ENCODE results near the gene GALNT9.
"Not testable (repeated sequence)": the region's sequence is repeated elsewhere in the genome, so short reads cannot be mapped to it uniquely, and the experiment has no call there.

Gene GALNT9

DNA sequence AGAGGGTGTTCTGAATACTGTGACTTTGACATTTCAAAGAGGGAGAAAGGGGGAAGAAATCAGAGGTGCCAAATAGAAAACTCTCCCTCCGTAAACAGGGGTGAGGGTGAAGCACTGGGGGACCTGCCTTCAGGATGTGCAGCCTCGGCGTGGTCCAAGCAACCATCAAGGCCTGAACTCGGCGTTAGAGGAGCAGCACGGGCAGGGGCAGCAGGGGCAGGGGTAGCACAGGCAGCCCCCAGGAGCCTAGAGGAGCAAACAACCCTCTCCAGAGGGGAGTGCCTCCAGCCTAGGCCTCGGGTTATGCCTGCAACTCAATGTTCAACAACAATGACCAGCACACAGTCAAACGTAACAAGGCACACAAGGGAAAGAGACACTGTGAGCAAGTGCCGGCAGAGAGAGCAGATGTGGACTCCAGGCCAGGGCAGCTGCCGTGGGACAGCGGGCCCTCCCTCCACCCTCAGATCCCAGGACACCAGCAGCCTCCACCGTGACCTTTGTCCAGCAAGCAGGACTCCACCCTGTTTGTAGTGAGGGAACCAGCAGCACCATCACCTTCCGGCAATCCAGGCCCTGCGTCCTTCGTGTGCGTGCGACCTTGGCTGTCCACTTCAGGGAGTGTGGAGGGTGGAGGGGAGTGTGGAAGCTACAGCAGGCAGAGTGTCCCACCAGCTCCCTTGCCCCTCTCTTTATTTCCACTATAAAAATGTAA, 18.0 kb downstream of the GALNT9 start:
- no peak for DNase-seq

DNA sequence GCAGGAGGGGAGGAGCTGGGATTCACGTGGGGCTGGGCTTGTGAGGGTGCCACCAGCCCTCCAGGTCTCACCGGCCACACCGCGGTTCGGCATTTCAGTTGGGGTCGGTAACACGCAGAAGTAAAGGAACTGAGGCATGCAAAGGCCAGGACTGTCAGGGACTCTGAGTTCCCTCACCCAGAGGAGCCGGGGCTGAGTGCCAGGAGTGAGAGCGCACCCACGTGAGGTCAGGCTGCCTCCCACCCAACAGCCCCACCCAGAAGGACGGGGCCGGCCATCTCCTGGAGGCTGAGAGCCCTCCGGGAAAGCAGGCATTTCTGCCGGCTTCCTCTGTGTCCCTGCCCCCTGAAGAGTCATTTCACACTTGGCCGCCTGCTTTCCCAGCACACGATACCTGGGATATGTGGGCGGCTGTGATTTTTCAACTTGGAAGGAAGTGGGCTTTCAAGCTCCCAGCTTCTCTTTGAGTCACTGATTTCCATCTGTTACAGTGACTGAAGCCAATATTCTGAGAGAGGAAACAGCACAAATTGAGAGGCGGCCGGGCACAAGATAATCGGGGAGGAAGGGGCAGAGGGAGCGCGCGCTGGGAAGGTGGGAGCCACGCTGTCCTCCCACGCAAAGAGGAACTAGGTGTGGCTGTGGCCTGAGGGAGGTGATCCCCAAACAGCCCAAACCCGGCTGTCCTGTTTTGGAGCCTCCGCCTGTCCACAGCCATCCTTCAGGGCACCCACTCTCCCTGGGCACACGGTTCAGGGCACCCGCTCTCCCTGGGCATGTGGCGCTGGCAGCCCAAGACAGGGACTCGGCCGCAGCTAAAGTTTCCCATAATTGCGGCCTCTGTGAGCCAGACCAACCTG, 19.0 kb downstream of the GALNT9 start:
- no peak for DNase-seq

DNA sequence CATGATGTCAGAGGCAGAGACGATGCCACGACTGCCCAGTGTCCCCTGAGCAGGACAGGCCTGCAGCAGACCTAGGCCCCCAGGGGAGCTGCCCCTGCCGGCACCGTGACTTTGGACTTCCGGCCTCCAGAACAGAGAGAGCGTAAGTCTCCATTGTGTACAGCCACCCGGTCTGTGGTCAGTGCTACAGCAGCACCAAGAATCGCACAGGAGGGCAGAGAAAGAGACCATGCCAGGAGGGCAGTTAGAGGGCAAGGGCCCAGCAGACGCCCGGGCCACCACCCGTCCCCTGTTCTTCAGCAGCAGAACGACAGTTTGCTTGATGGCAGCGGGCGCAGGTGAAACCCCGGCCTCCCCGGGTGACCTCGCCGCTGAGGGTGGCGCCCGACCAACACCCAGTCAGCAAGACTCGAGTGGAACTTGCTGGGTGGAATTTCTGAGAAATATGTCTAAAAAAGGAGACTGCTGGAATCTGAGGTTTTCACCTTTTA, 19.7 kb downstream of the GALNT9 start:
- DNase-seq, result no peak

DNA sequence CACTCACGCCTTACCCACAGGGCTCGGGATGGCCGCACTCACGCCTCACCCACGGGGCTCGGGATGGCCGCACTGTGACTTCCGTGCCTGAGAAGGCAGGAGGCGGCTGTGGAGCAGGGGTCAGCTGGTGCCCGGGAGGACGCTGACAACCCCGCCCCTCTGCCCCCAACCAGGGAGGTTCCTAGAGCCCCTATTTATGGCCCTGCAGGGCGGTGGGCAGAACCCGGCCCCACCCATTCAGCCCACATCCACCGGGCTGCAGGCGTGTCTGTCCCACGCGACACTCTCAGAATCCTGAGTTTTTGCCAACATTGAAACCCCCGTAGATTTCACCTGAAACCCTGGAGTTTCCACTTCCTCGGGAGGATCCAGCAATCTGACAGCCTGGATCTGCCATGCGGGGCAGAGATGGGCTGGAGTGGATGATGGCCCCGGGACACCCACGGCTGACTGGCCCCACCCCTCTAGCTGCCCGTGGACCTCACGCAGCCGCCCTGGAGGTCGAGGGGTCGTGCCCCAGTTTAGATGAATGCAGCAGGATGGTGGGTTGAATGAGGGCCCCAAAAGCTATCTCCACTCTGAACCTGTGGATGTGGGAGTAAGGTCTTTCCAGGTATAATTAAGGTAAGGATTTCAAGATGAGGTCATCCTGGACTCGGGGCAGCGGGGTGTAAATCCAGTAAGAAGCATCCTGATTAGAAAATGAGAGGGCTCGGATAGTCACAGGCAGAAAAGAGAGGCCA, 20.4 kb downstream of the GALNT9 start:
- no peak for DNase-seq

DNA sequence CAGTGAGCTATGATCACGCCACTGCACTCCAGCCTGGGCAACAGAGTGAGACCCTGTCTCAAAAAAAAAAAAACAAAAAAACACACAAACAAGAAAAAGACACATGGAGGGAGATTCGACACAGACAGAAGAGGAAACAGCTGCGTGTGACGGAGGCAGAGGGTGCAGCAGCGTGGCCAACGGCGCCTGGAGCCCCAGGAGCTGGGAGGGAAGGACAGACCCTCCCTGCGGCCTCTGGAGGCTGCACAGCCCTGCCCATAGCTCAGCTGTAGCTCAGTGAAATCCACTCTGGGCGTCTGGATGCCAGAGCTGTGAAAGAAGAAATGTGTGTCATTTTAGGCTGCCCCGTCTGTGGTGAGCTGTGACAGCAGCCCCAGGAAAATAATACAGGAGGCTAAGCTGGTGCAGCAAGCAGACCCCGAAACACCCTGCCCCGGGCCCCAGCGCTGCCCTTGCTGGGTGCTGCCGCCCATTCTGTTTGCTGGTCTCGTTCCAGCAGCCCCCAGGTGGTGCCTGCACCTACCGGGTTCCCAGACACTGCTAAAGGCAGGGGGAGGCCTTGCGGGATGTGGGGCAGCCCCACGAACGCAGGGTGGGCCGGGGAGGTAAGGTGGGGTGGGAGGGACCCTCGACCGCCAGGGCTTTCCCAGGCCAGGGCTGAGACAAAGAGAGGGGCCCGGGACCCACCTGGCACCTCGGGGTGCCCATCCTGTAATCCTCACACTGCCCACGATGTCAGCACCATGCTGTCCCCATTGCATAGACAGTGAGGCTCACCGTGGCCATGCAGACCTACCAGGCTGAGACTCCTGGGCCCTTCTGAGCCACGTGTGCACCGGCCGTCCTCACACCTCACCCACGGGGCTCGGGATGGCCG, 21.2 kb downstream of the GALNT9 start:
- no peak for DNase-seq

DNA sequence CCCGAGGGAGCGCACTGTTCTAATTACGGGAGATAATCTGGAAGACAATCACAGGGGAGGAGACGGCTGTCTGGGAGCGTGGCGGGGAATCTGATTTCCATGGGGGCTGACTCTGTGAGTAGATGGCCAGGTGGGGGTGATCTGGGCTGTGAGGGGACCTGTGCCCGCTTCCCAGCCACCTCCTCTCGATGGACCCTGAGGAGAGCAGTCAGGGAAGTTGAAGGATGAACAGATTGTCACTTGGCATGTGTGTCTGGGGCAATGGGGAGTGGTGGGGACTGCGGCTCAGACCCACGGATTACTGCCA, 22.6 kb downstream of the GALNT9 start:
- no peak for DNase-seq

DNA sequence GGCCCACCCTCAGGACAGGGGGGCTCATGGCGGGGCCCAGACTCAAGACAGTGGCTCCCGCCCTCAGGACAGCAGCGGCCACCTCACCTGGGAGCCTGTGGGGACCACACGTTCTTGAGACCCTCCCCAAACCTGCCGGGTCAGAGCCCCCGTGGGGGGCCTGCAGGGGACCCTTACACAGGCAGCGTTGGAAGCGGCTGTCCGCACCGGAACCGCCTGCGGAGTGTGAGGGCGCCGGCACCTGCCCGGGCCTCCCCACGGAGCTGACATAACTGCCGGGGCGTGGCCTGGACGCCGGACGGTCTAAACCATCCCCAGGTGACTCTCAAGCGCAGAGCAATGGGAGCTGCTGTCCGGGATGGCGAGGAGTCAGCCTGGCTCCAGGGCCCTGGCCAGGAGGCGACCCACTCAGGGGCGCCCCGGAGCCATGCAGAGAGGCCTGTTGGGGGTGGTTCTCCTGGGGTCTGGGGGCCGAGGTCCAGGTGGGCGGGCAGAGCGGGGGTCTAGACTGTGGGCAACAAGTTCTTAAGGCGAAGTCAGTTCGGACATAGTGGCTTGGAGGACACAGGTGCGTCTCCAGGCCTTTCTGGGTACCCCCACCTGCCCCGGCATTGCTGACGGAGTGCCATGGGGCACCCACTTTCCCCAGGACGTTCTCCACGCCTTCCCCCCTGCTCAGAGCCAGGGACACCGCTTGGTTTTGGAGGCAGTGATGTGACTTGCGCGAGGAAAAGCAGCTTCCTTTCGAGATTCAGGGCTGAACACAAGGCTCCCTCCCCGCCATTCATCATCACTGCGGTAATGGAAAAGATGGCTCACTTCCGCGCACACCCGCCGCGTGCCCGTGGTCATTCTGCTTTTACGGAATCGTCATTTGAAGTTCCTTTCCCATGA, 23.2 kb downstream of the GALNT9 start:
- DNase-seq, result no peak

DNA sequence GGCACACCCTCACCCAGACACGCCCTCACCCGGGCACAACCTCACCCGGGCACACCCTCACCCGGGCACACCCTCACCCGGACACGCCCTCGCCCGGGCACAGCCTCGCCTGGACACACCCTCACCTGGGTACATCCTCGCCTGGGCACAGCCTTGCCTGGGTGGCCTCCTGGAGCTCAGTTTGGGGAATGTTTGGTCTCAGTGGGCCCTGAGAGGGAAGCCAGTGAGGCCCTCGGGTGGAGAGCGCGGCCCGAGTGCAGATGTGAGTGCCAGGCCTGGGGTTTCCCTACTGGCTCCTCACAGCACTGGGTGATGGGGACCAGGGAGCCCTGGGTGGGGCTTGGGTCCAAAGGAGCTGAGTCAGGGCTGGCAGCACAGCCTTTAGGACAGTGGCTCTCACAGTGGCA, 23.8 kb downstream of the GALNT9 start:
- DNase-seq, result no peak

DNA sequence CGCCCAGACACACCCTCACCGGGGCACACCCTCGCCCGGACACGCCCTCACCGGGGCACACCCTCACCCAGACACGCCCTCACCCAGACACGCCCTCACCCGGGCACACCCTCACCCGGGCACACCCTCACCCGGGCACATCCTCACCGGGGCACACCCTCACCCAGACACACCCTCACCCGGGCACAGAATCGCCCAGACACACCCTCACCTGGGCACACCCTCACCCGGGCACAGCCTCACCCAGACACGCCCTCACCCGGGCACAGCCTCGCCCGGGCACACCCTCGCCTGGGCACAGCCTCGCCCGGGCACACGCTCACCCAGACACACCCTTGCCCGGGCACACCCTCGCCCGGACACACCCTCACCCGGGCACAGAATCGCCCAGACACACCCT, 24.5 kb downstream of the GALNT9 start:
- DNase-seq, result not testable (repeated sequence)

DNA sequence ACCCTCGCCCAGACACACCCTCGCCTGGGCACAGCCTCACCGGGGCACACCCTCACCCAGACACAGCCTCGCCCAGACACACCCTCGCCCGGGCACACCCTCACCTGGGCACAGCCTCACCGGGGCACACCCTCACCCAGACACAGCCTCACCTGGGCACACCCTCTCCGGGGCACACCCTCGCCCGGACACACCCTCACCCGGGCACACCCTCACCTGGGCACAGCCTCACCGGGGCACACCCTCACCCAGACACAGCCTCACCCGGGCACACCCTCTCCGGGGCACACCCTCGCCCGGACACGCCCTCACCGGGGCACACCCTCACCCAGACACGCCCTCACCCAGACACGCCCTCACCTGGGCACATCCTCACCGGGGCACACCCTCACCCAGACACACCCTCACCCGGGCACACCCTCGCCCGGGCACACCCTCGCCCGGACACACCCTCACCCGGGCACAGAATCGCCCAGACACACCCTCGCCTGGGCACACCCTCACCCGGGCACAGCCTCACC, 25.5 kb downstream of the GALNT9 start:
- not testable (repeated sequence) for DNase-seq

DNA sequence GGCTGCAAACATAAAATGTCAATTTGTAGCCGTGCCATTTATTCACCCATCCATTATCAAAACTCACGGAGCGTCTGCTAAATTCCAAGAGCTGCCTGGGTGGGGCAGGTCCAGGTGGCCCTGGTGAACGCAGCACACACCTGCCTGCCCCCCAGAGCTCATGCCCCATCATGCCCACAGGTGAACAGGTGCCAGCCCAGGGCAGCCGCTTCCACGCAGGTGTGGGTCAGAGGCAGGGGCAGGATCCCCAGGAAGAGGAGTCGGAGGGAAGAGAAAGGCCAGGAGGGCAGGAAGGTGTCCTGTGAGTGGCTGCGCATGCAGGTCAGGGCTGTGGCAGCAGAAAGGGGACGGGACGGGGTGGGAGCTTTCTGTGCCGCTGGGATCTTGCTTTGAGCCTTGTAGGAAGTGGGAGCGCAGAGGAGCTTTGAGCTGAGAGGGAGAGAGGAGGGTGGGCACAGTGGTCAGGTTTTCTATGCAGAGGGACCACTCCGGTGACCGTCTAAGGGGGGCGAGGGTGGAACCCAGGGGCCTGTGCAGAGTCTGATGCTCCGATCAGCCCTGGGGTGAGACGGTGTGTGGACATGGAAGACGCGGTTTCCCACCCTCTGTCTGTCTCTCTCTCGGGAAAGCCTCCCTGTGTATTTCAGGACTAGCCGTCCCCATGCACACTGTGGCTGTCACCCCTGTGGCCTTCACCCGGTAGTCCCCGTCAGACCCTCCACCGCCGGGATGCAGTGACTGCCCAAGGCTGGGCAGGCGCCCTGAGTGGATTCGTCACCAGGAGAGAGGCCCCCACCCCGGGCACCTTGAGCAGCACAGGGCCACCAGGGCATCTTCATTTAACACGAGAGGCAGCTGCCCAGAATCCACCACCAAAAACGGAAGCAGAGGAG, 26.7 kb downstream of the GALNT9 start:
- no peak for DNase-seq

DNA sequence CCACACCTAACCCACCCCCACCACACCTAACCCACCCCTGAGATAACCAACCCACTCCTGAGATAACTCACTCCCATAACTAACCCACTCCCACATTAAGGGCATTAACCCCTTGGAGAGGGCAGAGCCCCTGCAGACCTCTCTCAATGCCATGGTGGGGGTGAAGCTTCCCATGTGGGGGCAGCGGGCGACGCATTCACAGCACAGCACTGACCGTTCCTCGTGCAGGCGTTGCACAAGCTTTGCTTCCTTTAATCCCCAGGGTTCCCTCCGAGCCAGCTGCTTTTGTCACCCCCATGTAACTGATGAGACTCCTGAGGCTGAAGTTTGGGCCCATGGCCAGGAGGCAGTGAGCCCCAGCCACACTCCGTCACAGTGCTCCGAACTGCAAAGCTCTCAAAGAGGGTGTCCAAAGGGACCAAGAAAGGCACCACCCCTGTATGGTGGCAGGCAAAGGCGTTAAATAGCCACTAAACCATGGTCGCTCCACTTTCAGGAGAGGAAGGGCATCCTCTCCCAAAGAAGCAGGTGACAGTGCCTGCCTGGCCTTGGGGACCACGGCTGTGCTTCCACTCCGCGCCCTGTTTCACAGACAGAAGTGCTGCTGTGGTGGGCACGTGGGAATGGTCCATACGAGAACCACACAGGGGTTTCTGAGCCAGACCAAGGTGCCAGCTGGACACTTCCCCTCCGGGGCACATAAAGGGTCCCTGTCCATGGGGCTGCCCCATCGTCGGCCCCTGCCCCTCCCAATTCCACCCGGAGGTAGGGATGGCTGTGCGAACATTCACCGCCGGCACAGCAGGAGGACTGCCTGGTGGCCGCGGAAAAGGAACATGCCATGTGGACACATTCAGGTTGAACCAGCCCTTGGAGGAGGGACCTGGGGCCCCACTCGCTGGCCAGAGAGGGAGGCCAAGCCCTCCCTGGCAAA, 28.3 kb downstream of the GALNT9 start:
- no peak for DNase-seq

DNA sequence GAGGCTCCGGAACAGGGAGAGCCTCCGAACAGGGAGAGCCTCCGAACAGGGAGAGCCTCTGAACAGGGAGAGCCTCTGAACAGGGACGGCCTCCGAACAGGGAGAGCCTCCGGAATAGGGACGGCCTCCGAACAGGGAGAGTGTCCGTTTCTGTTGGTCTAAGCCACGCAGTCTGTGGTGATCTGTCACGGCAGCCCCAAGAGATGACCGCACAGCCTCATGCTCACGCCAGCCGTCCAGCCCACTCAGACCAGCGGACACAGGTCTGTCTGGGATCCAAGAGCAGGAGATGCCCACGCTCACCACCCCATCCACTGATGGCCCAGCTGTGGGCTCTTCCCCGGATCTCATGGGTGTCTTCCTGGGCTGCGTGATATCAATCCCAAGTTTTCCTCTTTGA, 33.3 kb downstream of the GALNT9 start:
- DNase-seq, result no peak

DNA sequence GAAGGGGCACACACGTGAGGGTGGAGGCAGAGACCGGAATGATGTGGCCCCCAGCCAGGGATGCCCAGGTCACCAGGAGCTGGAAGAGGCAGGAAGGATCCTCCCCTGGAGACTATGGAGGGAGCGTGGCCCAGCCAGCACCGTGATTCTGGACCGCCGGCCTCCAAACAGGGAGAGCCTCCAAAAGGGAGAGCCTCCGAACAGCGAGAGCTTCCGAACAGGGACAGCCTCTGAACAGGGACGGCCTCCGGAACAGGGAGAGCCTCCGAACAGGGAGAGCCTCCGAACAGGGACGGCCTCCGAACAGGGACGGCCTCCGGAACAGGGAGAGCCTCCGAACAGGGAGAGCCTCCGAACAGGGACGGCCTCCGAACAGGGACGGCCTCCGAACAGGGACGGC, 33.8 kb downstream of the GALNT9 start:
- DNase-seq, result not testable (repeated sequence)

DNA sequence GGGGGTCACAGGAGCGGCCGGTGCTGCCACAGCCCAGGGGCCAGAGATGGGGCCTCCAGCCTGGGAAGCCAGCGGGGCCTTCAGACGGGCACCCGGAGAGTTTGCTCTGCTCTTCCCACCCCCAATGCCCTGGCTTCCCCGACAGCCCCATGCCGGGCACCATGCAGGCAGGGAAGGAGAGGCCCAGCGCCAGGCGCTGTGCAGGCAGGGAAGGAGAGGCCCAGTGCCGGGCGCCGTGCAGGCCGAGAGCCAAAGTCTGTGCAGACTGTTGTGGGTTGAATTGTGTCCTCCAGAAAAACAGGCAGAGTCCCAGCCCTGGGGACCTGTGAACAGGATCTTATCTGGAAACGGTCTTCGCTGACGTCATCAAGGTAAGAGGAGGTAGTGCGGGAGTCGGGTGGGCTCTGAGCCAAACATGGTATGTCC, 34.3 kb downstream of the GALNT9 start:
- no peak for DNase-seq

DNA sequence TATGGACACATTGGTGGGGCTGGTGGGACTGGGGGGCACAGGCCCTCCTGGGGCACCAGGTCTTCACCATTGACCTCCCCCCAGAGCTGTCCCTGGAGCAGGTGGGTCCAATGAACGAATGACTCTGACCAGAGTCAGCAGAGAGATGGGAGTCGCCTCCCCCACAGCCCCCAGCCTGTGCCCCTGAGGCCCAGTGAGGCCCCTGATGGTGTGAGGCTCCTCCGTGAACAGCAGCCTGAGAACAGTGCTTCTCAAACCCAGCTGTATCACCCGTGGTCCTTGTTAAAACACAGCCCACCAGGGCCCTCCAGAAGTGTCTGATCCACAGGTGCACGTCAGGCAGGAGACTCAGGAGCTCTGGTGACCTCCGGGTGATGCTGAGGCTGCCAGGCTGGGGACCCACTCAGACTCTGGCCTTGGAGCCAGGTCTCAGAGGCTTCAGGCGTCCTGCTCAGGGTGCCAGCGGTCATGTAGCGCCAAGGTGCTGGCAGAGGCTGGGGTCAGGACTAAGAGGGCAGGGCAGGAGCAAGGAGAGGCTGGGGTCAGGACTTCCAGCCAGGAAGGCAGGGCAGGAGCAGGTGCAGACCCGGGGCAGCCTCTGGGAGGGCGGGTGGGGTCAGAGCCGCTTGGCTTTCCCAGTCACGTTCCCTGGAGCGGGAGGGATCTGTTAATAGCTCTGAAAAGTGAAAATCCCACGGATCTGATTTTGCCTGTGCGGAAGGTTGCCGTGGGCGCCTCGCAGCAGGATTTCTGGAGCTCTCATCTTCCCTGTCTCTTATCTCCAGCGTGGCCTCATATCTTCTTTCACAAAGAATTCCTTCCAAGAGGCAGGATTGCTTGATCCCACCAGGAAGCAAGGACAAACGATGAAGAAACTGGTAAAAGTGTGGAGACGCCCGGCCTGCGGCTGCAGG, 35.0 kb downstream of the GALNT9 start:
- DNase-seq, result no peak

DNA sequence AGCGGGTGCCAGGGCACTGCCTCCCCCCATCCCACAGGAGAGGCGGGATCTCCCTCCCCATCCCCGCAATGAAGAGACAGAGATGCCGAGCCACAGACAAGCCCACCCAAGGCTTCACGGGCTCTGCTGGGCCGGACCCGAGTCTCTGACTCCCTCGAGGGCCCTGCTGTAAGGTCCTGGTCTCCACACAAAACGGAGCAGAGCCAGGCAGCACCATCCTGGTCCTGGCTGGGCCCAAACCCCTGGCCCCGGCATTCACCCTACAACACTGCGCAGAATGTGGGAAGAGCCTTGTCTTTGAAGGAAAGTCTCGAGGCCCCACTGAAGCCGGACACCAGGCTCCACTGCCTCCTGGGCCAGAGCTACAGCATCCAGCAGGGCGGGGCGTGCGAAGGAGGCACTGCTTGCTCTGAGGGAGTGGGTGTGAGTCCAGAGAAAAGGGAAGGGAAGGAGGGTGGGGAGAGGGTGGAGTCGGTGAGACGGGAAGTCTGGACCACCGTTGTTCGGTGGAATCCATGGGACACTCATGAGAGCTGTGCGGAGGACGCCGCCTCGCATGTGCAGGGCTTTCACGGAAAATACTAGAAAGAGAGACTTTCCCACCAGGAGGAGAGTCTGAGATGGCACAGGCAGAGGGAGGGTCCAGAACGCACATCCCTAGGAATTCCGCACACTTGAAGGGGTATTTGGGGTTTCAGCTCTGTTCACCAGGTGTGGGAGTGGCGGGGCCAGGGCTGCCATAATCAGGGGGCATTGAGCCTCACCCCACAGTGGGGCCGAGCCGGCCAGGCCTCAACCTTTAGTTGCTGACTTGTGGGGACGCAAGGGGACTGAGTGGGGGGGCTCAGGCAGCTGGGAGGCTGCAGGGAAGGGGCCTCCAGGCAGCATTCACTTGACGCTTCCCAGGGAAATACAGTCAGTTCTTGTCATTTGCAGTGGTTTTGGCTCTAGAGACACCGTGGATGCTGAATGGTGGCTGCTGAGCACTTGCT, 36.8 kb downstream of the GALNT9 start:
- DNase-seq, result no peak
